Motor neuron (in vitro differentiated cells): ENCODE measurements around the gene CSF2. TPM values are rescaled to one million over a fixed set of nuclear protein-coding genes. Genes with fewer than 3 reads are reported as not detected.

ENCODE experiments used
- ATAC-seq, 8 experiments: fragments of 200-7000 bp; cut with Tn5 transposase; replicated peaks in 6 of 8; 2 replicates each; pipeline ENCODE4 v1.8.0; 2021; ENCODE audit warnings: mild to moderate bottlenecking in 8 of 8, moderate library complexity in 8 of 8
- H3K27ac ChIP-seq, 2 donors: fragments of 250-450 bp; sonication (Bioruptor Pico); 2 replicates each; pipeline ENCODE4 v1.9.0; 2021; ENCODE audit warnings: antibody characterized with exemption in 2 of 2, mild to moderate bottlenecking in 2 of 2, moderate library complexity in 1 of 2
- H3K4me1 ChIP-seq, 2 donors: fragments of 250-450 bp; sonication (Bioruptor Pico); replicated peaks in 1 of 2; 2 replicates each; pipeline ENCODE4 v1.6.1; 2021; ENCODE audit warnings: antibody characterized with exemption in 2 of 2, mild to moderate bottlenecking in 2 of 2, moderate library complexity in 1 of 2
- H3K4me3 ChIP-seq, 5 donors: fragments of 250-450 bp; sonication (Bioruptor Pico); 2 replicates each; pipeline ENCODE4 v1.9.0; 2021; ENCODE audit warnings: antibody characterized with exemption in 5 of 5, mild to moderate bottlenecking in 5 of 5, moderate library complexity in 4 of 5
- WGBS, 10 experiments: fragments of 450-650 bp; shearing (Covaris generic); methylation state at CpG; one replicate each; pipeline ENCODE4 v1.0.0; 2022; 5-methylcytosine and 5-hydroxymethylcytosine counted together
- in situ Hi-C, 9 experiments: fragments of 400-800 bp; cut with MboI; loops; one replicate each; pipeline ENCODE4 v1.15.0; 2021; ENCODE audit warnings: low sequenced_read_pairs in 9 of 9, low pct_unique_long_range_greater_than_20kb in 2 of 9; ENCODE audit not compliant: unreplicated experiment in 9 of 9
- total RNA-seq, 8 experiments: library from RNA; unstranded; fragments of 300-600 nt; gene quantifications; 2 replicates each; pipeline versions ENCODE4 v1.2.3 to v1.2.4, GENCODE V29; 2022

Gene CSF2
- total RNA-seq, 8 experiments from 2014 or later = not detected

GRCh38 chr5:132074772-132075718 is 1.5 kb downstream of the CSF2 start:
- in situ Hi-C loops = no loop called here
- no peaks in the 10 kb centered on the region for H3K4me1 ChIP-seq
- no peak overlapping the region for H3K27ac ChIP-seq
- ATAC-seq = no peak
- no peak overlapping the region for H3K4me3 ChIP-seq
- WGBS, 10 experiments = 75 to 100% (median 80%) methylated on average over 1 to 8 of the region's 16 CpGs; no CpG with 5 or more reads in 3 of the 10 experiments

DNA sequence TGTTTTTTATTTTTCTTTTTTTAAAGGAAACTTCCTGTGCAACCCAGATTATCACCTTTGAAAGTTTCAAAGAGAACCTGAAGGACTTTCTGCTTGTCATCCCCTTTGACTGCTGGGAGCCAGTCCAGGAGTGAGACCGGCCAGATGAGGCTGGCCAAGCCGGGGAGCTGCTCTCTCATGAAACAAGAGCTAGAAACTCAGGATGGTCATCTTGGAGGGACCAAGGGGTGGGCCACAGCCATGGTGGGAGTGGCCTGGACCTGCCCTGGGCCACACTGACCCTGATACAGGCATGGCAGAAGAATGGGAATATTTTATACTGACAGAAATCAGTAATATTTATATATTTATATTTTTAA is 2.1 kb downstream of the CSF2 start:
- H3K27ac ChIP-seq = no peak overlapping the region
- WGBS, 10 experiments = 70 to 100% (median 80%) methylated on average over 1 to 2 of the region's 2 CpGs; no CpG with 5 or more reads in 7 of the 10 experiments
- ATAC-seq = no peak
- H3K4me3 ChIP-seq = no peak overlapping the region
- H3K4me1 ChIP-seq = no peaks in the 10 kb centered on the region
- in situ Hi-C loops = no loop called here

- no peak for ATAC-seq
- 20 to 100% (median 80%) methylated on average over 1 to 3 of the region's 11 CpGs; no CpG with 5 or more reads in 3 of the 10 experiments for WGBS, 10 experiments
- in situ Hi-C loops = no loop called here
- Histone ChIP-seq H3K4me1 (no peaks in the 10 kb centered on the region), H3K27ac (no peak overlapping the region), H3K4me3 (no peak overlapping the region)
Measured at GRCh38 chr5:132076202-132076830, 2.7 kb downstream of the CSF2 start.

- in situ Hi-C loops = no loop called here
- Histone ChIP-seq H3K4me1 (no peaks in the 10 kb centered on the region), H3K27ac (no peak overlapping the region), H3K4me3 (no peak overlapping the region)
- 60 to 100% (median 91%) methylated on average over 1 to 5 of the region's 8 CpGs; no CpG with 5 or more reads in 4 of the 10 experiments for WGBS, 10 experiments
- ATAC-seq = no peak
Measured at GRCh38 chr5:132076983-132077382, 3.4 kb downstream of the CSF2 start.

GRCh38 chr5:132079081-132079480 is 5.5 kb downstream of the CSF2 start:
- WGBS, 10 experiments = 32 to 80% (median 50%) methylated on average over 1 to 3 of the region's 4 CpGs; no CpG with 5 or more reads in 5 of the 10 experiments
- Histone ChIP-seq H3K27ac (no peak overlapping the region), H3K4me3 (no peak overlapping the region), H3K4me1 (no peaks in the 10 kb centered on the region)
- in situ Hi-C loops = no loop called here
- ATAC-seq = no peak

- no peak for ATAC-seq
- Histone ChIP-seq H3K4me1 (no peaks in the 10 kb centered on the region), H3K4me3 (no peak overlapping the region), H3K27ac (no peak overlapping the region)
- in situ Hi-C loops = no loop called here
- 17 to 80% (median 63%) methylated on average over 1 to 2 of the region's 3 CpGs; no CpG with 5 or more reads in 6 of the 10 experiments for WGBS, 10 experiments
Measured at GRCh38 chr5:132079619-132080018, 6.0 kb downstream of the CSF2 start.

DNA sequence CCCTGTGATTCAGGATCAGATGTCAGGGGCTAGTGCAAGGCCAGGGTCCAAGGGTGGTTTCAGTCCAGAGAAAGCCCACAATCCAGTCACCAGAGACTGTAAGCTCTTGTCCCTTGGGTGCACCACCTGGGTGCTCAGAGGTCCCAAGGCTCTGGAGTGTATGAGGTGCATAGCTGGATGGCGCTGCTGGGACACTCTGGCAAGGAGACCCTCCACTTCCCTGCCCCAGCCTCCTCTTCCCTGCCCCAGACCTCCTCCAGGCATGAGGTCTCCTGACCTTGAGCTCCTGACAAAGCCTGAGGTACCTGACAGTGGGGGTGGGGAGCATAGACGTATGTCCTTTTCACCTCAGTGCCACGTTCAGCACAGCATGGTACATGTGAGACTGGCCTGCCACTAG is 7.0 kb downstream of the CSF2 start:
- 83 to 100% (median 83%) methylated on average over 1 to 2 of the region's 3 CpGs; no CpG with 5 or more reads in 7 of the 10 experiments for WGBS, 10 experiments
- no peak overlapping the region for H3K27ac ChIP-seq
- no peak overlapping the region for H3K4me3 ChIP-seq
- no peaks in the 10 kb centered on the region for H3K4me1 ChIP-seq
- ATAC-seq = no peak
- in situ Hi-C loops = no loop called here

- ATAC-seq = no peak
- WGBS, 10 experiments = 76 to 90% (median 89%) methylated on average over 1 to 3 of the region's 3 CpGs; no CpG with 5 or more reads in 6 of the 10 experiments
- Histone ChIP-seq H3K4me3 (no peak overlapping the region), H3K27ac (no peak overlapping the region), H3K4me1 (no peaks in the 10 kb centered on the region)
- in situ Hi-C loops = no loop called here
Measured at GRCh38 chr5:132081458-132081857, 7.9 kb downstream of the CSF2 start.

DNA sequence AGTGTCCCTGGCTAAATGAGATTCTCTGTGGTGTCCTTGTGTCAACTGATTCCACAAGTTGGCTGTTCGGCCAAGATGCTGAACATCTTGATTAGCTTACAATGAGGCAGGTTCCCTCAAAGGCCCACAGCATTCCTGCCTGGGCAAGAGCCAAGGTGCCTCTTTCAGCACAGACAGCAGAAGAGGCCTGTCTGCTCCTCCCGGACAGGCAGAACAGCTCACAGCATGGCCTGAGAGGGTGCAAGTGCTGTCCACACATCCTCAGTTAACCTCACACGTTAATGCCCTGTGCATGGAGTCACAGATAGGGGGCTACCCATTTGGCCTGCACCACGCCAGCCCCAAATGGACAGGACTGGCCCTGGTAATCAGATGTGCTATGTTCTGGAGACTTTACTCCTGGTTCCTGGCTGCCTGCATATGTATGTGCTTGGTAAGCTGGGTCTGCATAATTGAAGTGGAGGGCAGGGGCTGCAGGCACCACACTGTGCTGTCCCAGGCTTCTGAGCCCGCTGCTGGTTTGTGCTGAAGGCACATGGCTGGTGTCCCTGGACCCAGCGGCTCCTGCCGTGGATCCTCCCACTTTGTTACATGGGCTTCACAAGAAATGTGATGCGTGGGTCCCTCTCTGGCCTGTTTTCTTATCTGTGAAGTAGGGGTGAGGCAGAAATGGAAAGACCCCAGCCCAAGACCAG is 8.9 kb downstream of the CSF2 start:
- no peak overlapping the region for H3K27ac ChIP-seq
- in situ Hi-C loops = no loop called here
- H3K4me3 ChIP-seq = no peak overlapping the region
- no peak for ATAC-seq
- H3K4me1 ChIP-seq = no peaks in the 10 kb centered on the region
- 0 to 72% (median 61%) methylated on average over 1 to 4 of the region's 8 CpGs; no CpG with 5 or more reads in 4 of the 10 experiments for WGBS, 10 experiments

DNA sequence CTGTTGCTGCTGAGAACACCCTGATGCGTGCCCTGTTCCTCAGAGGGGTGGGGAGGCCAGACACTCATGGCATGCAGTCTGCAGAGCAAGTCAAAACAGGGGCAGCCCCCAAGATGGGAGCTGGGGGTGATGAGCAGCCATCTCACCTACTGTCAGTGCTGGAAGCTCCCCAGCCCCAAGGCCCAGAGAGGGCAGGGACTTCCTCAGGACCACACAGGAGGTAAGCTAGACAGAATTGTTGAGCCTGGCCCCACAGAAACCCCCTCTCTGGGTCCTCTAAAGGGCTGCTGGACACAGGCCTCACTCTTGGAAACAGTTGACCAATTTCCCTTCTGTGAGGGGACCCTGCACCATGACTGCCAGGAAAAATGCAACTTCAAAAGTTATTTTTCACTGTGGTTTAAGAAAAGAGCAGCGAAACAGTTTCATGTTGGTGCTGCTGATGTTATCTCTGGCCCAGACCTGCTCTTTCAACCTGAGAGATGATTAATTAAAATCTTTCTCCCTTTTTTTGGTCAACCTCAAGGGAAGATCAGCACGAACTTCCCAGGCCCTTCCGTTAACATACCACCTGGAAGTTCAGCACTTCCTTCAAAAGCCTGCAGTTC is 9.6 kb downstream of the CSF2 start:
- in situ Hi-C loops = no loop called here
- 40 to 88% (median 79%) methylated on average over 1 to 3 of the region's 4 CpGs; no CpG with 5 or more reads in 3 of the 10 experiments for WGBS, 10 experiments
- H3K4me3 ChIP-seq = no peak overlapping the region
- H3K4me1 ChIP-seq = no peaks in the 10 kb centered on the region
- ATAC-seq = no peak
- no peak overlapping the region for H3K27ac ChIP-seq

- Histone ChIP-seq H3K4me3 (no peak overlapping the region), H3K4me1 (no peaks in the 10 kb centered on the region), H3K27ac (no peak overlapping the region)
- 33 to 89% (median 52%) methylated on average over 1 to 3 of the region's 4 CpGs; no CpG with 5 or more reads in 2 of the 10 experiments for WGBS, 10 experiments
- no peak for ATAC-seq
- in situ Hi-C loops = no loop called here
Measured at GRCh38 chr5:132085686-132086085, 12.1 kb downstream of the CSF2 start.

GRCh38 chr5:132086277-132086794 is 12.7 kb downstream of the CSF2 start:
- H3K27ac ChIP-seq = no peak overlapping the region
- 0 to 72% (median 0%) methylated on average over 1 to 2 of the region's 2 CpGs; no CpG with 5 or more reads in 7 of the 10 experiments for WGBS, 10 experiments
- H3K4me3 ChIP-seq = no peak overlapping the region
- in situ Hi-C loops = no loop called here
- peak in 4 of 8 experiments; percentile 16 to 97 (median 78) for ATAC-seq
- no peaks in the 10 kb centered on the region for H3K4me1 ChIP-seq
